Keratinocyte (primary cell): ENCODE results near the gene MX2.

Experiments
- CTCF ChIP-seq, 3 experiments: IDR thresholded peaks in 1 of 3; conservative IDR thresholded peaks in 1 of 3; optimal IDR thresholded peaks in 1 of 3; 2 replicates in 2 of 3; 3 replicates in 1 of 3; pipeline versions ENCODE3 to v1.5.1; 2011; ENCODE audit warnings: low read length in 3 of 3, mild to moderate bottlenecking in 3 of 3, moderate library complexity in 2 of 3, control low read depth in 1 of 3, inconsistent platforms in 1 of 3; ENCODE audit not compliant: insufficient read depth in 2 of 3; ENCODE audit errors: extremely low read depth in 1 of 3
- EZH2 ChIP-seq: IDR thresholded peaks from one replicate; pipeline ENCODE4 v1.6.1; 2012; ENCODE audit warnings: inconsistent platforms, mild to moderate bottlenecking, low read length, moderate library complexity

DNA sequence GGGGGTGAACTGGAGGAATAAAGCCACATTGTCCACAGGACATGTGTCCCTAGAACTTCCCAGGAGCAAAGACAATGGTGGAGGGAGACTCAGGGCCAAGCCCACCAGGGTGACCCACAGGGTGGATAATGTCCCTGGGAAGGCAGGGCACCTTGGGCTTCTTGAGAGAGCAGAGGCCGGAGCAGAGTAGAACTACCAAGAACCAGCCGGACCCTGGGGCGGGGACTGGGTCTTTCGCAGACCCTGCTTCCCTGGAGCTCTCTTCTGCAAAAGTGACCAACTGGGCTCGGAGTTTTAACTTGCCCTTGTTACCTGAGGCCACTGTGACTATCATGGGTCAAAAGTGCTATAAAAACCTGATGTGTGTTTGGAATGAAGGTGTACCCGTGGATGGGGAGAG, 46.1 kb upstream of the MX2 start:
- TF ChIP-seq CTCF (optimal IDR thresholded peaks at IDR 0.05 in 1 of 3, IDR thresholded peaks at IDR 0.05 in 1 of 3, conservative IDR thresholded peaks at IDR 0.05 in 1 of 3; ENCODE audit: extremely low read depth in 1 of 3, insufficient read depth in 2 of 3, low read length in 3 of 3) (no peak), EZH2 (no peak)
